ENCODE data around the gene RNF115. TPM values are rescaled to one million over a fixed set of nuclear protein-coding genes. Genes with fewer than 3 reads are reported as not detected.

Gene RNF115
- total and polyA plus RNA-seq, 2 of the 13 experiments (the other 11 are each of a cell fraction or from before 2014, with no cell fraction given): 6.0 to 10.1 TPM

DNA sequence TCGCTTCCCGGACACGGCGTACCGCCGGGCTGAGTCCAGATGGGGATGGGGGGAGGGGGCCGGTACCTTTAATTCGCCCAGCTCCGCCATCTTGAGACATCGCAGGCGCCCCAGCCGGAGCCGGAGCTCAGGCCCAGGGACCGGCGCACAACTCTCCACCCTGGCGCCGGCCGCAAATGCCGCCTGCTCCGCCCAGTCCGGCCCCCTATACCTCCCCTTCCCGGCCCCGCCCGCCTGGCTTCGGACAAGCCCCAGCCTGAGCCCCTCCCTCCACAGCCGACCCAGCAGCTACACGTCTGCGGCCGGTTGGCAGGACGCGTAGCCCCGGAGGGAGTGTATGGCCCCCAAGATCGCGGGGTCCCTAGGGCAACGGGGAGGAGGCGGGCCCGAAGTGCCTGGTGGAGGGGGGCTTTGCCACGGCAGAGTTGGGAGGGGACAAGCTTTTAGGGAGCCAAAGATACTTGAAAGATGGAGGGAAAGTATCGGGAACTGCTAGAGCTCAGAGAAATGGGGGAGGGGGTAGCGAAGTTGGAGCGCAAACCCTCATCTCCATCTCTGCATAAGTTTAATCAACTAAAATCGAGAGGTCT lies 35.1 kb upstream of the RNF115 start, which contains the start of gene PIAS3 (continued):
- TF ChIP-seq ZNF264 (CRISPR knock-in tag; IDR thresholded peaks at IDR 0.05): no peak
- TF ChIP-seq, protein P1, sequence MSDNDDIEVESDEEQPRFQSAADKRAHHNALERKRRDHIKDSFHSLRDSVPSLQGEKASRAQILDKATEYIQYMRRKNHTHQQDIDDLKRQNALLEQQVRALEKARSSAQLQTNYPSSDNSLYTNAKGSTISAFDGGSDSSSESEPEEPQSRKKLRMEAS (IDR thresholded peaks at IDR 0.05): peak; percentile 41; the same call in 1 of the 2 replicates
- TF ChIP-seq BCL3 (CRISPR knock-in tag; IDR thresholded peaks at IDR 0.05): peak; percentile 20; the same call in 1 of the 2 replicates
- TF ChIP-seq SP5 (CRISPR knock-in tag; IDR thresholded peaks at IDR 0.05; ENCODE audit: borderline replicate concordance, low read depth): peak; percentile 91
- TF ChIP-seq ZZZ3 (CRISPR knock-in tag; IDR thresholded peaks at IDR 0.05; ENCODE audit: borderline replicate concordance): no peak
- TF ChIP-seq, protein P2, sequence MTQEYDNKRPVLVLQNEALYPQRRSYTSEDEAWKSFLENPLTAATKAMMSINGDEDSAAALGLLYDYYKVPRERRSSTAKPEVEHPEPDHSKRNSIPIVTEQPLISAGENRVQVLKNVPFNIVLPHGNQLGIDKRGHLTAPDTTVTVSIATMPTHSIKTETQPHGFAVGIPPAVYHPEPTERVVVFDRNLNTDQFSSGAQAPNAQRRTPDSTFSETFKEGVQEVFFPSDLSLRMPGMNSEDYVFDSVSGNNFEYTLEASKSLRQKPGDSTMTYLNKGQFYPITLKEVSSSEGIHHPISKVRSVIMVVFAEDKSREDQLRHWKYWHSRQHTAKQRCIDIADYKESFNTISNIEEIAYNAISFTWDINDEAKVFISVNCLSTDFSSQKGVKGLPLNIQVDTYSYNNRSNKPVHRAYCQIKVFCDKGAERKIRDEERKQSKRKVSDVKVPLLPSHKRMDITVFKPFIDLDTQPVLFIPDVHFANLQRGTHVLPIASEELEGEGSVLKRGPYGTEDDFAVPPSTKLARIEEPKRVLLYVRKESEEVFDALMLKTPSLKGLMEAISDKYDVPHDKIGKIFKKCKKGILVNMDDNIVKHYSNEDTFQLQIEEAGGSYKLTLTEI (CRISPR knock-in tag; conservative IDR thresholded peaks at IDR 0.05): no peak
- 0 out of 2 replicates have a peak, but pooled peaks have one; percentile 8 for TF ChIP-seq AKAP8 (CRISPR knock-in tag; IDR thresholded peaks at IDR 0.05)
- TF ChIP-seq, protein P3, sequence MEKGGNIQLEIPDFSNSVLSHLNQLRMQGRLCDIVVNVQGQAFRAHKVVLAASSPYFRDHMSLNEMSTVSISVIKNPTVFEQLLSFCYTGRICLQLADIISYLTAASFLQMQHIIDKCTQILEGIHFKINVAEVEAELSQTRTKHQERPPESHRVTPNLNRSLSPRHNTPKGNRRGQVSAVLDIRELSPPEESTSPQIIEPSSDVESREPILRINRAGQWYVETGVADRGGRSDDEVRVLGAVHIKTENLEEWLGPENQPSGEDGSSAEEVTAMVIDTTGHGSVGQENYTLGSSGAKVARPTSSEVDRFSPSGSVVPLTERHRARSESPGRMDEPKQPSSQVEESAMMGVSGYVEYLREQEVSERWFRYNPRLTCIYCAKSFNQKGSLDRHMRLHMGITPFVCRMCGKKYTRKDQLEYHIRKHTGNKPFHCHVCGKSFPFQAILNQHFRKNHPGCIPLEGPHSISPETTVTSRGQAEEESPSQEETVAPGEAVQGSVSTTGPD (CRISPR knock-in tag; IDR thresholded peaks at IDR 0.05): no peak
- 0 out of 2 replicates have a peak, but pooled peaks have one; percentile 37 for TF ChIP-seq ZNF512B (CRISPR knock-in tag; IDR thresholded peaks at IDR 0.05; ENCODE audit: borderline replicate concordance)
- TF ChIP-seq, protein P4, sequence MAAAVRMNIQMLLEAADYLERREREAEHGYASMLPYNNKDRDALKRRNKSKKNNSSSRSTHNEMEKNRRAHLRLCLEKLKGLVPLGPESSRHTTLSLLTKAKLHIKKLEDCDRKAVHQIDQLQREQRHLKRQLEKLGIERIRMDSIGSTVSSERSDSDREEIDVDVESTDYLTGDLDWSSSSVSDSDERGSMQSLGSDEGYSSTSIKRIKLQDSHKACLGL (CRISPR knock-in tag; IDR thresholded peaks at IDR 0.05): peak; percentile 45; the same call in 1 of the 2 replicates
- TF ChIP-seq NFYC (CRISPR knock-in tag; IDR thresholded peaks at IDR 0.05): no peak
- no peak for TF ChIP-seq SRF (IDR thresholded peaks at IDR 0.05; ENCODE audit: low read depth, low read length)
- TF ChIP-seq ZFX (CRISPR knock-in tag; IDR thresholded peaks at IDR 0.05; ENCODE audit: low read depth): peak; percentile 43
- no peak for TF ChIP-seq SIN3B (IDR thresholded peaks at IDR 0.05; ENCODE audit: low read length)
- TF ChIP-seq NR2F6 (IDR thresholded peaks at IDR 0.05): no peak
- peak; percentile 16; the same call in 1 of the 2 replicates for TF ChIP-seq NR2F6 (CRISPR knock-in tag; IDR thresholded peaks at IDR 0.05)
- peak; percentile 24; the same call in 1 of the 2 replicates for TF ChIP-seq CBFB (CRISPR knock-in tag; IDR thresholded peaks at IDR 0.05)
- TF ChIP-seq CEBPG (CRISPR knock-in tag; IDR thresholded peaks at IDR 0.05): 0 out of 2 replicates have a peak, but pooled peaks have one; percentile 2
- no peak for TF ChIP-seq KLF6 (CRISPR knock-in tag; IDR thresholded peaks at IDR 0.05)
- 0 out of 2 replicates have a peak, but pooled peaks have one; percentile 53 for TF ChIP-seq ZNF354B (CRISPR knock-in tag; IDR thresholded peaks at IDR 0.05)

Data from HepG2 (cell line).